Left ventricle myocardium inferior (tissue), 1 donor: ENCODE measurements around the gene TMEM132D. TPM values are rescaled to one million over a fixed set of nuclear protein-coding genes. Genes with fewer than 3 reads are reported as not detected.

Source experiments
- DNase-seq: peaks from one replicate; pipeline ENCODE4 v3.0.0-alpha.2; 2020
- H3K27ac ChIP-seq: fragments of 200-600 bp; replicated peaks from 2 replicates; pipeline ENCODE4 v1.8.0; 2021
- H3K27me3 ChIP-seq: fragments of 200-600 bp; 2 replicates; pipeline ENCODE4 v1.8.0; 2021; ENCODE audit warnings: low read depth
- H3K36me3 ChIP-seq: fragments of 200-600 bp; 2 replicates; pipeline ENCODE4 v1.8.0; 2021
- H3K4me1 ChIP-seq: fragments of 200-600 bp; 2 replicates; pipeline ENCODE4 v1.8.0; 2021
- H3K4me3 ChIP-seq: fragments of 200-600 bp; 2 replicates; pipeline ENCODE4 v1.8.0; 2021; ENCODE audit warnings: mild to moderate bottlenecking, moderate library complexity
- H3K9me3 ChIP-seq: fragments of 200-600 bp; replicated peaks from 2 replicates; pipeline ENCODE4 v1.8.0; 2021
- intact Hi-C: fragments of 100-400 bp; cut with micrococcal nuclease; formaldehyde crosslinking; loops from one replicate; pipeline ENCODE4 v1.11.0; 2022
- total RNA-seq: library from RNA; stranded (reverse); fragmentation: NEBNext Ultra II Directional; extraction: Animal tissue kit (Norgen Biotek cat#: 25700); gene quantifications from one replicate; pipeline ENCODE4 v1.2.1, GENCODE V29; 2021
- TF ChIP-seq, protein P1 (sequence below): fragments of 200-600 bp; IDR thresholded peaks from 2 replicates; pipeline ENCODE4 v1.8.0; 2021; ENCODE audit warnings: antibody characterized with exemption, mild to moderate bottlenecking, borderline replicate concordance
- donor health status: DM: no; HTN: yes; CAD: no; lungs with severe emphysema.

Gene TMEM132D
- total RNA-seq, 1 donor from 2014 or later, result not detected

DNA sequence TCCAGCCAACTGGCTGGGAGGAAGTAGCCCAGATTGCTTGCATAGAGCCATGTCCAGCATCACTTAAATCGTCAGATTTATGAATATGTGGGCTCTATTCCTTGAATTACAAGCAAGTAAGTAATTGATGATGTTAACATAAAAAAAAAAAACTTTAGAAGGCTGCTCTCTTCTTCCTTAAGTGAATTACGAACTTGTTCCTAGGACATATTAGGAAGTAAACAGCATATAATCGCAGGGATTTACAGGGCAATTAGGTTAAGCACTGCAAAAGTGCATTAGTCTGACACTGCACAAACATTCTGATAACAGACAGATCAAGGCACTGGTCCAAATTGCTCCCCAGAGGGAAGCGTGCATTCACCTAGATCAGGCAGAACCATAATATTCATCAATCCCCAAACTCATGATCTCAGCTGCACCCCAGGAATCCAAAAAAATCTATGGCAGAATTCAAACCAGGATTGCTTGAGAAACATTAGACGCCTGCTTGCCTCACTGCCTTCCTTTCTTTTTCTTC lies 293.2 kb downstream of the TMEM132D start:
- Histone ChIP-seq H3K4me3 (no peak overlapping the region), H3K36me3 (no peaks in the 10 kb centered on the region), H3K4me1 (no peaks in the 10 kb centered on the region), H3K27ac (no peak overlapping the region), H3K27me3 (peaks cover 7% of the 10 kb centered on the region), H3K9me3 (peaks cover under 1% of the 10 kb centered on the region)
- DNase-seq, result no peak
- TF ChIP-seq, protein P1, sequence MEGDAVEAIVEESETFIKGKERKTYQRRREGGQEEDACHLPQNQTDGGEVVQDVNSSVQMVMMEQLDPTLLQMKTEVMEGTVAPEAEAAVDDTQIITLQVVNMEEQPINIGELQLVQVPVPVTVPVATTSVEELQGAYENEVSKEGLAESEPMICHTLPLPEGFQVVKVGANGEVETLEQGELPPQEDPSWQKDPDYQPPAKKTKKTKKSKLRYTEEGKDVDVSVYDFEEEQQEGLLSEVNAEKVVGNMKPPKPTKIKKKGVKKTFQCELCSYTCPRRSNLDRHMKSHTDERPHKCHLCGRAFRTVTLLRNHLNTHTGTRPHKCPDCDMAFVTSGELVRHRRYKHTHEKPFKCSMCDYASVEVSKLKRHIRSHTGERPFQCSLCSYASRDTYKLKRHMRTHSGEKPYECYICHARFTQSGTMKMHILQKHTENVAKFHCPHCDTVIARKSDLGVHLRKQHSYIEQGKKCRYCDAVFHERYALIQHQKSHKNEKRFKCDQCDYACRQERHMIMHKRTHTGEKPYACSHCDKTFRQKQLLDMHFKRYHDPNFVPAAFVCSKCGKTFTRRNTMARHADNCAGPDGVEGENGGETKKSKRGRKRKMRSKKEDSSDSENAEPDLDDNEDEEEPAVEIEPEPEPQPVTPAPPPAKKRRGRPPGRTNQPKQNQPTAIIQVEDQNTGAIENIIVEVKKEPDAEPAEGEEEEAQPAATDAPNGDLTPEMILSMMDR, result no peak
- intact Hi-C loops, result no loop called here

DNA sequence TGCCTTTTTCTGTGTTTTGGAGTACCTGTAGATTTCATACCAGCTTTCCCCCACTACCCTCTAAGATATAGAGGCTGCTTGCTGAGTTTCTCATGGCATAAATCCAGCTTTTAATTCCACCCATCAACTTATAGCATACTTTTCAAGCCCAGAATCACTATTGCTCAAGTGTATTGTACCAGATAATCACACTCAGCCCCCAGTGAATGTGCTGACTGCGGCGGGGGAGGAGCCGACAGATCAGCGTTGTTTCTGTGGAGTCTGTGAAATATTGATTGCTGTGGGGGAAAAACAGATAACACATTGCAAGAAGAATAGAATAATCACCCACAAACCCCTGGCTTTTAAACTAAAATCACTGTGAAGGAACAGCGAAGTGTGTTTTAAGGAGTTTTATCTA lies 296.1 kb downstream of the TMEM132D start:
- H3K9me3 ChIP-seq, result peaks cover 8% of the 10 kb centered on the region
- intact Hi-C loops, result no loop called here
- H3K36me3 ChIP-seq, result no peaks in the 10 kb centered on the region
- peaks cover 7% of the 10 kb centered on the region for H3K27me3 ChIP-seq
- H3K27ac ChIP-seq, result no peak overlapping the region
- TF ChIP-seq, protein P1, result no peak
- H3K4me3 ChIP-seq, result no peak overlapping the region
- no peaks in the 10 kb centered on the region for H3K4me1 ChIP-seq
- DNase-seq, result no peak

DNA sequence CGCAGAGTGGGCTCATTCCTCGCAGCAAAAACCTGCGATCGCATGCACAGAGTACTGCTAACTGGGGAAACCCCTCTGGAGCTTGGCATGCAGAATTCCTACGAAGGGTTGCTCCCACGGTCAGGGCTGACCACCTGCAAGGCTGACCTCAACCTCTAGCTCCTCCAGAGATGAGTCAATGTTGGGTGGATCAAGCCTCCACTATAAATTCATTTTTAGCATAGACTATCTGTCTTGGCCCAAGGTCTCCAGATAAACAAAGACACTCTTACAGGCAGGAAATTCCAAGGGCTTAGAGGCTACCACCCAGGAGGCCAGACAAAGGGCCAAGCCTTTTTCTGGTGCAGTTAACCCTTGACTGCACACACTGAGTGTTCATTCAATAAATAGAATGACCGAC lies 296.5 kb downstream of the TMEM132D start:
- Histone ChIP-seq H3K4me3 (no peak overlapping the region), H3K27me3 (peaks cover 7% of the 10 kb centered on the region)
- TF ChIP-seq, protein P1, result no peak

DNA sequence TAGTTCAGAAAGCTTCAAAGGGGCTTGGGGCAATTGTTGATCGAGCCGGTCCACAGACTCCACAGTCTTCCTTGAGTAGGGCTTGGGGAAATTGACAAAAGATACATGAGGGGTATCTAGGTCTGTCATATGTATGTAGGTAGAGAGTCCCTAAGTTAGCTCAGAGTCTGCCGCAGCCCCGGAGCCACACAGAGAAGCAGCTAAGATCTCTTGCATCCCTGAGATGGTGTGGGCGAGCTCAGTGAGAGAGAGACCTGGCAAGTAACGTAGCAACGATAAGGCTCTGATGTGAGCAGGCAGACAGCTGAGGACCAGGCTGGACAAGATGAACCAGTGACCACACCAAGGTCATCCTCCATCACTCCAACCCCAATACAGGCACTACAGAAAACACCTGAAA lies 297.6 kb downstream of the TMEM132D start:
- Histone ChIP-seq H3K4me3 (no peak overlapping the region), H3K4me1 (no peaks in the 10 kb centered on the region), H3K27me3 (peaks cover 7% of the 10 kb centered on the region), H3K36me3 (no peaks in the 10 kb centered on the region), H3K9me3 (peaks cover 8% of the 10 kb centered on the region), H3K27ac (no peak overlapping the region)
- TF ChIP-seq, protein P1, result no peak
- DNase-seq, result no peak
- intact Hi-C loops, result no loop called here

More for the DNA sequence above, 296.5 kb downstream of the TMEM132D start:
- Histone ChIP-seq H3K4me1 (no peaks in the 10 kb centered on the region), H3K36me3 (no peaks in the 10 kb centered on the region), H3K9me3 (peaks cover 8% of the 10 kb centered on the region), H3K27ac (no peak overlapping the region)
- no peak for DNase-seq
- intact Hi-C loops, result no loop called here

DNA sequence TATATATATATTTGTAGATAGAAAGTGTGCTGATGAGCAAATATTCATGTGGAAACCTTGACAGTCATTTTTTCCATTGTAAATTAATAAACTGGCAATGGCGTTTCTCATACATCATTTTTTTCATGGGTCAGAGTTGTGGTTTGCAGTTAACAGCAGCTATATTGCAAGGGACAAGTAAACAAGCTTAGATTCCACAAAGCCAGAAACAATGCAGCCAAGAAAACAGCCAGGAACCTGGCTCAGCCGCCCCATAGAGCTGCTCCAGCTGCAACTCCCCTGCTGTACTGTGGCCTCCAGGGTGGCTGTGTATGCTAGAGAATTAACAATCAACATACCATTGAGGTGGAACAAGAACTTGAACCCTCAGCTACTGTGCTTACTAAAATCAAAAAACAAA lies 298.2 kb downstream of the TMEM132D start:
- Histone ChIP-seq H3K27me3 (peaks cover 7% of the 10 kb centered on the region), H3K36me3 (no peaks in the 10 kb centered on the region), H3K4me1 (no peaks in the 10 kb centered on the region), H3K9me3 (peaks cover 14% of the 10 kb centered on the region), H3K27ac (no peak overlapping the region), H3K4me3 (no peak overlapping the region)
- TF ChIP-seq, protein P1, result no peak
- DNase-seq, result no peak
- intact Hi-C loops, result no loop called here

DNA sequence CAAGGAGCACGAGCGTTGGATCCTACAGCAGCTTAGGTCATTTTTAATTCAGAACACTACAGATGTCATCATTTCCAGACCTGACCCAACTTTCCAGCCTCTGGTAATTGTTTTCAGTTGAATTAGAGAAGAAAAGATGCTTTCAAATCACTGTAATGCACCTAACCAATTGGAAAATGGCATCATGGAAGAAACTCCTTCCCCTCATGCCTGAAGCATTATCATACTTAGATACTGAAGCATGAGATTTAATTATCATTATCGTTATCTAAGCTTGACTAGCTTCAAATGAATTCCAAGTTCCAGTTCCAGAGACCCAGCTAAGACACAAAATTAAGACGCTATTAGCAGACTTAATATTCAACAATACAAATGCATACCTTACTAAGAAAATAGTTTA lies 299.3 kb downstream of the TMEM132D start:
- TF ChIP-seq, protein P1, result no peak
- Histone ChIP-seq H3K9me3 (peaks cover 17% of the 10 kb centered on the region), H3K27ac (no peak overlapping the region), H3K4me1 (no peaks in the 10 kb centered on the region), H3K4me3 (no peak overlapping the region), H3K36me3 (no peaks in the 10 kb centered on the region), H3K27me3 (peaks cover 4% of the 10 kb centered on the region)
- DNase-seq, result no peak
- intact Hi-C loops, result no loop called here
